Mucosa of stomach (tissue), 1 donor: ENCODE measurements around the gene ASF1B.
A peak's percentile ranks its signal among the peaks of the same experiment; 100 is the strongest.

Source experiments
- H3K27me3 ChIP-seq: one replicate; pipeline ENCODE4 v1.7.0; 2013; ENCODE audit warnings: mild to moderate bottlenecking, low read length; ENCODE audit not compliant: control insufficient read depth, insufficient read depth
- H3K36me3 ChIP-seq: one replicate; pipeline ENCODE4 v1.7.0; 2013; ENCODE audit warnings: low read length; ENCODE audit not compliant: control insufficient read depth, insufficient read depth
- H3K4me1 ChIP-seq: one replicate; pipeline ENCODE4 v1.7.0; 2013; ENCODE audit warnings: mild to moderate bottlenecking, low read length; ENCODE audit not compliant: control insufficient read depth, insufficient read depth
- H3K4me3 ChIP-seq: one replicate; pipeline ENCODE4 v1.7.0; 2013; ENCODE audit warnings: low read length
- H3K9ac ChIP-seq: one replicate; pipeline ENCODE4 v1.7.0; 2013; ENCODE audit warnings: mild to moderate bottlenecking, low read length, moderate library complexity
- H3K9me3 ChIP-seq: one replicate; pipeline ENCODE4 v1.7.0; 2013; ENCODE audit warnings: mild to moderate bottlenecking, low read length, moderate library complexity; ENCODE audit not compliant: control insufficient read depth
- donor health status: Pancreatic carcinoma.

The ASF1B gene

DNA sequence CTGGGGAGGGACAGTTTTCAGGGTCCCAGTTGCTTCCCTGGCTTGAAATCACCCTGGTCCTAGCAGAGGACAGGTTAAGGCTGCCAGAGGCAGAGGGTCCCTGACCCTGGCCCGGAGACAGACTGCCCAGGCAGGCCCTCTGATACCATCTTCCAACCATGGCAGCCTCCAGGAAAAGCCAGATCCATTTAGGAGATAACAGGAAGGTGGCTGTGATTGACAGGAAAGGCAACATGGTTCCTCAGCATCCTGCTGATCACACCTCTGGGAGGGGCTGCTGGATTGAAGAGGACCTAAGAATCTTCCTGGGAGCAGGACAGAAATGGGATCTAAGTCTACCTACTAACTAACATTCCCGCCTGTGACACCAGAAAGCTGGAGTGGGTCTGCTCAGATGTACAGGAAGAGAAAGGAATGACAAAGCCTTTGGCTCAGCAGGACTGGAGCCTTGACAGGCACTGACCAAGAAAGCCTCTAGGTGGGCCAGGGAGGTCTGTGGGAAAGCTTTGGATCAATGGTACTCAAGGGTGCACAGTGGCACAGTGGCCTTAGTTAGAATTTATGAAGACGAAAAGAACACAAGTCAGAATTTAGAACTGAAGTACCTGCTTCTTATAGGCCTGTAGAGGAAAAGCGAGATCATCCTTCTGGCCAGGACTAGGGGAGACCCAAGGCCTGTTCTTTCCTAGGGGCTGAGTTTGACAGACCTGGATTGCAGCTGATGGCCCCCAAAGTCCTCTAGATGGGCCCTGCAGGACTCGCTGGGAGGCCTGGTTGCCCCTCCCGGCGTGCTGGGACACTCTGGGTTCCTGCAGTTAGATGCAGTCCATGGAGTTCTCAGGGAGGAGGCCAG lies 16.5 kb downstream of the ASF1B start:
- Histone ChIP-seq H3K36me3 (no peaks in the 10 kb centered on the region), H3K4me3 (no peak overlapping the region), H3K27me3 (no peaks in the 10 kb centered on the region), H3K4me1 (peaks cover 32% of the 10 kb centered on the region), H3K9ac (peak overlapping the region; percentile 59), H3K9me3 (no peaks in the 10 kb centered on the region)

- Histone ChIP-seq H3K4me3 (peak overlapping the region; percentile 26), H3K9me3 (no peaks in the 10 kb centered on the region), H3K27me3 (no peaks in the 10 kb centered on the region), H3K9ac (peak overlapping the region; percentile 59), H3K36me3 (no peaks in the 10 kb centered on the region), H3K4me1 (peaks cover 37% of the 10 kb centered on the region)
Observed at GRCh38 chr19:14119146-14119545, 17.2 kb downstream of the ASF1B start.

DNA sequence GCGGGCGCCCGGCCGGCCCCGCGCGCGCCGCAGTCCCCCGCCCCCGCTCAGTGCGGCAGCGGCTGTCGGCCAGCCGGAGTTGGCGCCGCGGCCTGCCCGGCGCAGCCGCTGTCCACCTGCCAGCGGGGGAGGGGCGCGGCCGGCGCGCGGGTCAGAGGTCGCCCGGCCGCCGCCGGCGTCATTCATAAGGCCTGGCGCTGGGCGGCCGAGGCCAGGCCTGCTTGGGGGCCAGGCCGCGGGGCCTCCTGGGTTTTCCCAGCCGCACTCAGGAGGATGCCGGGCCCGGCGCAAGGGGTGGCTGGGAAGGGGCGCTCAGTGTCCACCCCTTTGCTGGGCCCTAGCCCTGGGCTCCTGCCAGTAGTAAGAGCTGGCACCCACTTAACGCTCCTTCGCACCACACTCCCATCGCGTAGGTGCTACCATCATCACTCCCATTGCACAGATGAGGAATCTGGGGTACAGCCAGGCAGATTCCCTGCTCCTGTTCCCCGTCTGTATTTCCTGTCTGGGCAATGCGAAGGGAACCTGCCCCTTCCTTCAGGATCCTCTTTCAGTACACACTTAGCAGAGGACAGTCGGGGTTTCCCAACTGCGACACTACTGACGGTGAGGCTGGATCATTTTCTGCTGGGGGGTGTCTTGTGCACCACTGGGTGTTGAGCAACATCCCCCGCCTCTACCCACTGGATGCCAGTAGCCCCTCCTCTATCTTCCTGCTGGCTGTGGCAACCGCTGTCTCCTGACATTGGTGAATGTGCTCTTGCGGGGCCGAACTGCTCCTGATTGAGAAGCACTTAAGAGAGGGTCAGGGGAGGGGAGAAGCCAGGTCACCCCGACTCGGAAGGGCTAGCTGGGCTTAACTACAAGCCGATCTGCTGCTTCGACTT lies 18.0 kb downstream of the ASF1B start:
- H3K36me3 ChIP-seq, result no peaks in the 10 kb centered on the region
- H3K9me3 ChIP-seq, result no peaks in the 10 kb centered on the region
- H3K4me1 ChIP-seq, result peaks cover 44% of the 10 kb centered on the region

DNA sequence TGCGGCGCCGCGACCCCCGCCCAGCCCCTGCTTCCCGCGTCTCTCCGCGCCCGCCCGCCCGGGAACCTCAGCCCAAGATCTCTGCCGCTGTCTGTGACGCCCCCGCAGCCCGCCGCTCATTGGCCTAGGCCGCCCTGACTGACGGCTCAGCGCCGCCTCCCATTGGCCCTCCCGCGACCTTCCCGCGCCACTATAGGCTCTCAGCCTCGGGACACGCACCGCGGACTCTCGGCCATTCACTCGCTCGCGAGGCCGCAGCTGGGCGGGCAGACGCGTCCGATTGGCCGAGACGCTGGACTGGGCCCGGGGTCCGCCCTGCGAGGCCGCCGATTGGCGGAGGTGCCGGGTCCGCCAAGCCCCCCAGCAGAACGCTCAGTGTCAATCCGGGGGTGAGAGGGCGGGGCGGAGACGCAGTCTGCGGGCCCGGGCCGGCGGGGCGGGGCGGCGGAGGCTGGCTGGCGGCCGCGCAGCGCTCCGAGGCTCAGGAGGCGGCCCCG lies 18.7 kb downstream of the ASF1B start, which contains the start of gene PRKACA:
TSS of gene PRKACA (minus strand) at position 95 of the 497 bp plus-strand sequence. CDS start 215 bp downstream, outside the sequence.
- Histone ChIP-seq H3K4me3 (peak within 1 kb of the TSS; percentile 50), H3K27me3 (no peaks in the 10 kb centered on the region), H3K36me3 (no peaks in the 10 kb centered on the region), H3K9me3 (no peaks in the 10 kb centered on the region), H3K9ac (peak within 1 kb of the TSS; percentile 83), H3K4me1 (peaks cover 51% of the 10 kb centered on the region)

More for the DNA sequence above, 18.0 kb downstream of the ASF1B start:
- Histone ChIP-seq H3K4me3 (peak overlapping the region; percentile 26), H3K27me3 (no peaks in the 10 kb centered on the region), H3K9ac (peak overlapping the region; percentile 59)

- peak overlapping the region; percentile 50 for H3K4me3 ChIP-seq
- H3K9ac ChIP-seq, result peak overlapping the region; percentile 83
- H3K4me1 ChIP-seq, result peaks cover 56% of the 10 kb centered on the region
Observed at GRCh38 chr19:14116918-14117578, 19.3 kb downstream of the ASF1B start.

GRCh38 chr19:14116525-14116917 lies 19.9 kb downstream of the ASF1B start:
- H3K36me3 ChIP-seq, result no peaks in the 10 kb centered on the region
- H3K9me3 ChIP-seq, result no peaks in the 10 kb centered on the region
- no peaks in the 10 kb centered on the region for H3K27me3 ChIP-seq
- H3K4me1 ChIP-seq, result peaks cover 56% of the 10 kb centered on the region
- H3K9ac ChIP-seq, result peak overlapping the region; percentile 83
- peak overlapping the region; percentile 50 for H3K4me3 ChIP-seq

More at GRCh38 chr19:14116918-14117578, 19.3 kb downstream of the ASF1B start:
- H3K27me3 ChIP-seq, result no peaks in the 10 kb centered on the region
- H3K36me3 ChIP-seq, result no peaks in the 10 kb centered on the region
- no peaks in the 10 kb centered on the region for H3K9me3 ChIP-seq

DNA sequence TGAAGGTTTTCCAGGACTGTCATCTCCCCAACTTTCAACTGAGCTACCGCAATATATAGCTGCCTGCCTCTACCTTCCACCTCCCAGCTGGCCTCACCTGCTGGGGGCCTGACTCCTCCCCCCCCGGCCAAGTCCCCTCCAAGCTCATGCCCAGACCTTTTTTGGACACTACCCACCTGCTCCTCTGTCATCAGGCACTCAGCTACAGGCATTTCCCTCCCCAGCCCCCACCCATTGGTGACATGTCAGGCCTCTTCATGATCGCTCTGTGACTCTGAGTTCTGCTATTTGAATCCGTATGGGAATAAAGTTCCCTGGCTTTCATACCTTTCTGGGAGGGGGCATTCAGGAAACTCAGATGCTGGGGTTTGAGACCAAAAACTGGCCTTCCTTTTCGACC lies 20.6 kb downstream of the ASF1B start:
- no peaks in the 10 kb centered on the region for H3K27me3 ChIP-seq
- H3K9ac ChIP-seq, result peak overlapping the region; percentile 83
- no peaks in the 10 kb centered on the region for H3K36me3 ChIP-seq
- no peak overlapping the region for H3K4me3 ChIP-seq
- H3K9me3 ChIP-seq, result no peaks in the 10 kb centered on the region
- peaks cover 56% of the 10 kb centered on the region for H3K4me1 ChIP-seq

GRCh38 chr19:14114854-14115253 lies 21.5 kb downstream of the ASF1B start:
- H3K36me3 ChIP-seq, result no peaks in the 10 kb centered on the region
- H3K4me3 ChIP-seq, result no peak overlapping the region
- H3K27me3 ChIP-seq, result no peaks in the 10 kb centered on the region
- peaks cover 54% of the 10 kb centered on the region for H3K4me1 ChIP-seq
- no peak overlapping the region for H3K9ac ChIP-seq
- no peaks in the 10 kb centered on the region for H3K9me3 ChIP-seq

- Histone ChIP-seq H3K36me3 (no peaks in the 10 kb centered on the region), H3K4me3 (no peak overlapping the region), H3K9ac (no peak overlapping the region), H3K4me1 (peaks cover 50% of the 10 kb centered on the region), H3K9me3 (no peaks in the 10 kb centered on the region), H3K27me3 (no peaks in the 10 kb centered on the region)
Observed at GRCh38 chr19:14114439-14114838, 21.9 kb downstream of the ASF1B start.

- H3K9me3 ChIP-seq, result no peaks in the 10 kb centered on the region
- H3K4me3 ChIP-seq, result no peak overlapping the region
- H3K27me3 ChIP-seq, result no peaks in the 10 kb centered on the region
- peaks cover 44% of the 10 kb centered on the region for H3K4me1 ChIP-seq
- H3K9ac ChIP-seq, result no peak overlapping the region
- H3K36me3 ChIP-seq, result no peaks in the 10 kb centered on the region
Observed at GRCh38 chr19:14113762-14114414, 22.5 kb downstream of the ASF1B start.

GRCh38 chr19:14112809-14113385 lies 23.5 kb downstream of the ASF1B start:
- Histone ChIP-seq H3K9ac (no peak overlapping the region), H3K36me3 (no peaks in the 10 kb centered on the region), H3K4me3 (no peak overlapping the region), H3K27me3 (no peaks in the 10 kb centered on the region), H3K4me1 (peaks cover 37% of the 10 kb centered on the region), H3K9me3 (no peaks in the 10 kb centered on the region)
